Upper lobe of left lung (tissue), 6 donors: ENCODE data around the gene PTGIS. TPM values are rescaled to one million over a fixed set of nuclear protein-coding genes. Genes with fewer than 3 reads are reported as not detected.

ENCODE experiments used
- ATAC-seq, 2 donors: fragments of 200-7000 bp; cut with Tn5 transposase; one replicate each; pipeline ENCODE4 v1.9.1; 2022; ENCODE audit warnings: mild to moderate bottlenecking in 2 of 2, moderate library complexity in 2 of 2; ENCODE audit not compliant: low FRiP score in 2 of 2
- DNase-seq, 2 donors: peaks; one replicate each; pipeline ENCODE4 v3.0.0-alpha.2; 2019 to 2020
- H3K27ac ChIP-seq, 4 donors: fragments of 200-600 bp; sonication (generic); one replicate each; pipeline ENCODE4 v1.5.1; 2016 to 2019
- H3K27me3 ChIP-seq, 4 donors: fragments of 200-600 bp; sonication (generic); one replicate each; pipeline ENCODE4 v1.5.1; 2017 to 2019
- H3K36me3 ChIP-seq, 4 donors: fragments of 200-600 bp; sonication (generic); one replicate each; pipeline ENCODE4 v1.5.1; 2016 to 2019
- H3K4me1 ChIP-seq, 4 donors: fragments of 200-600 bp; sonication (generic); one replicate each; pipeline ENCODE4 v1.5.1; 2018 to 2019
- H3K4me3 ChIP-seq, 4 donors: fragments of 200-600 bp; sonication (generic); one replicate each; pipeline ENCODE4 v1.5.1; 2017 to 2019; ENCODE audit warnings: mild to moderate bottlenecking in 2 of 4, moderate library complexity in 1 of 4
- H3K9me3 ChIP-seq, 4 donors: fragments of 200-600 bp; sonication (generic); one replicate each; pipeline ENCODE4 v1.5.1; 2018 to 2019
- CTCF ChIP-seq, 6 experiments: fragments of 450-650 bp in 4 of 6; fragments of 200-600 bp in 2 of 6; sonication (generic) in 2 of 6; IDR thresholded peaks; one replicate each; pipeline ENCODE4 v1.5.1; 2016 to 2019; ENCODE audit warnings: antibody characterized with exemption in 6 of 6
- EP300 ChIP-seq, 4 donors: sonication (generic); formaldehyde crosslinking; IDR thresholded peaks; one replicate each; pipeline ENCODE4 v1.5.1; 2017; ENCODE audit warnings: antibody characterized with exemption in 4 of 4, control low read depth in 2 of 4
- POLR2A ChIP-seq, 4 donors: fragments of 450-650 bp; IDR thresholded peaks; one replicate each; pipeline ENCODE4 v1.5.1; 2016 to 2017; ENCODE audit warnings: antibody characterized with exemption in 4 of 4, mild to moderate bottlenecking in 2 of 4
- POLR2AphosphoS5 ChIP-seq, 2 donors: sonication (generic); formaldehyde crosslinking; IDR thresholded peaks; one replicate each; pipeline ENCODE4 v1.5.1; 2017; ENCODE audit warnings: antibody characterized with exemption in 2 of 2
- WGBS, 2 donors: methylation state at CpG; one replicate each; pipeline ENCODE4 v1.1.5; 2017 to 2018; 5-methylcytosine and 5-hydroxymethylcytosine counted together
- total RNA-seq, 6 donors: library from RNA; depleted of rRNA in 4 of 6; stranded (reverse); fragments of >200 nt in 4 of 6; gene quantifications; one replicate each; pipeline versions ENCODE4 v1.1.0 to v1.2.1, GENCODE V29; 2016 to 2021
- donor health status: DM: no; HTN: no; CAD: no; lungs with moderate emphysema.
- donor health status: DM: no; HTN: yes; CAD: no; lungs with severe emphysema.

Gene PTGIS
- total RNA-seq, 6 donors from 2014 or later, result 8.2 to 71.4 (median 18.4) TPM

GRCh38 chr20:49470922-49471321 lies 97.0 kb downstream of the PTGIS start:
- TF ChIP-seq EP300 (IDR thresholded peaks at IDR 0.05), result no peak

GRCh38 chr20:49469060-49469459 lies 98.9 kb downstream of the PTGIS start:
- H3K27ac ChIP-seq, result no peak overlapping the region
- no peaks in the 10 kb centered on the region for H3K4me1 ChIP-seq
- ATAC-seq (no peak), DNase-seq (no peak)
- no peaks in the 10 kb centered on the region for H3K36me3 ChIP-seq
- no peaks in the 10 kb centered on the region for H3K27me3 ChIP-seq
- TF ChIP-seq EP300 (IDR thresholded peaks at IDR 0.05) (no peak), POLR2AphosphoS5 (IDR thresholded peaks at IDR 0.05) (no peak)
- no peaks in the 10 kb centered on the region for H3K9me3 ChIP-seq
- H3K4me3 ChIP-seq, result no peak overlapping the region
- WGBS, 2 donors, result 83 to 84% methylated on average over 6 of the region's 6 CpGs

More at GRCh38 chr20:49470922-49471321, 97.0 kb downstream of the PTGIS start:
- H3K4me1 ChIP-seq, result no peaks in the 10 kb centered on the region
- no peak overlapping the region for H3K27ac ChIP-seq
- no peak for DNase-seq
- H3K27me3 ChIP-seq, result no peaks in the 10 kb centered on the region
- no peak for ATAC-seq
- WGBS, 2 donors, result 67 to 81% methylated on average over 6 of the region's 6 CpGs
- no peaks in the 10 kb centered on the region for H3K36me3 ChIP-seq
- H3K9me3 ChIP-seq, result no peaks in the 10 kb centered on the region
- no peak overlapping the region for H3K4me3 ChIP-seq

- H3K27me3 ChIP-seq, result no peaks in the 10 kb centered on the region
- H3K36me3 ChIP-seq, result no peaks in the 10 kb centered on the region
- H3K9me3 ChIP-seq, result no peaks in the 10 kb centered on the region
- no peak overlapping the region for H3K4me3 ChIP-seq
- DNase-seq, result no peak
- no peak for ATAC-seq
- 67 to 74% methylated on average over 7 of the region's 7 CpGs for WGBS, 2 donors
- H3K4me1 ChIP-seq, result no peaks in the 10 kb centered on the region
- TF ChIP-seq EP300 (IDR thresholded peaks at IDR 0.05) (no peak), POLR2AphosphoS5 (IDR thresholded peaks at IDR 0.05) (no peak), CTCF (IDR thresholded peaks at IDR 0.05) (no peak), POLR2A (IDR thresholded peaks at IDR 0.05) (no peak)
- no peak overlapping the region for H3K27ac ChIP-seq
These were observed 99.5 kb downstream of the PTGIS start for GRCh38 chr20:49468412-49468811.

- Histone ChIP-seq H3K36me3 (no peaks in the 10 kb centered on the region), H3K4me1 (no peaks in the 10 kb centered on the region), H3K27me3 (no peaks in the 10 kb centered on the region), H3K27ac (no peak overlapping the region), H3K9me3 (no peaks in the 10 kb centered on the region), H3K4me3 (no peak overlapping the region)
- no peak for DNase-seq
- TF ChIP-seq POLR2AphosphoS5 (IDR thresholded peaks at IDR 0.05), result no peak
- TF ChIP-seq POLR2A (IDR thresholded peaks at IDR 0.05), result no peak
- TF ChIP-seq EP300 (IDR thresholded peaks at IDR 0.05), result no peak
- TF ChIP-seq CTCF (IDR thresholded peaks at IDR 0.05), result no peak
- ATAC-seq, result no peak
- 84 to 85% methylated on average over 8 of the region's 8 CpGs for WGBS, 2 donors
These were observed 101.6 kb downstream of the PTGIS start for GRCh38 chr20:49466114-49466912.

- WGBS, 2 donors, result 79 to 87% methylated on average over 7 of the region's 7 CpGs
- no peak overlapping the region for H3K27ac ChIP-seq
- no peaks in the 10 kb centered on the region for H3K9me3 ChIP-seq
- TF ChIP-seq EP300 (IDR thresholded peaks at IDR 0.05) (no peak), CTCF (IDR thresholded peaks at IDR 0.05) (no peak), POLR2A (IDR thresholded peaks at IDR 0.05) (no peak), POLR2AphosphoS5 (IDR thresholded peaks at IDR 0.05) (no peak)
- H3K4me3 ChIP-seq, result no peak overlapping the region
- H3K4me1 ChIP-seq, result no peaks in the 10 kb centered on the region
- H3K36me3 ChIP-seq, result no peaks in the 10 kb centered on the region
- H3K27me3 ChIP-seq, result no peaks in the 10 kb centered on the region
- ATAC-seq (no peak), DNase-seq (no peak)
These were observed 103.4 kb downstream of the PTGIS start for GRCh38 chr20:49464556-49464955.

GRCh38 chr20:49462626-49463025 lies 105.3 kb downstream of the PTGIS start:
- no peak overlapping the region for H3K4me3 ChIP-seq
- ATAC-seq (no peak), DNase-seq (no peak)
- 83 to 84% methylated on average over 6 of the region's 6 CpGs for WGBS, 2 donors
- no peak overlapping the region for H3K27ac ChIP-seq
- no peaks in the 10 kb centered on the region for H3K27me3 ChIP-seq
- no peak for TF ChIP-seq CTCF (IDR thresholded peaks at IDR 0.05)
- TF ChIP-seq EP300 (IDR thresholded peaks at IDR 0.05), result no peak
- no peak for TF ChIP-seq POLR2AphosphoS5 (IDR thresholded peaks at IDR 0.05)
- TF ChIP-seq POLR2A (IDR thresholded peaks at IDR 0.05), result no peak
- H3K4me1 ChIP-seq, result no peaks in the 10 kb centered on the region
- no peaks in the 10 kb centered on the region for H3K36me3 ChIP-seq
- no peaks in the 10 kb centered on the region for H3K9me3 ChIP-seq
